GM18505 (cell line): ENCODE data around the gene RPS15A.

Experiments
- ATAC-seq: cut with Tn5 transposase; IDR thresholded peaks from one replicate; pipeline ENCODE4 v1.9.1; 2021; ENCODE audit not compliant: unreplicated experiment
- POLR2A ChIP-seq: IDR thresholded peaks from 4 replicates; pipeline ENCODE4 v1.6.1; 2011; ENCODE audit warnings: borderline replicate concordance; ENCODE audit not compliant: insufficient read depth, insufficient read length; ENCODE audit errors: extremely low read depth

RPS15A gene

GRCh38 chr16:18789850-18790706, at the start of gene RPS15A:
RPS15A (minus strand) TSS chr16:18790334; CDS start chr16:18789113, 1,221 bp downstream.
- peak; percentile 98 for TF ChIP-seq POLR2A
- peak; percentile 84 for ATAC-seq

- TF ChIP-seq POLR2A: no peak
- no peak for ATAC-seq
Measured at GRCh38 chr16:18839555-18839954, 49.4 kb upstream of the RPS15A start.

GRCh38 chr16:18836702-18837101, 46.6 kb upstream of the RPS15A start:
- ATAC-seq: no peak
- no peak for TF ChIP-seq POLR2A

- ATAC-seq: no peak
- no peak for TF ChIP-seq POLR2A
Measured at GRCh38 chr16:18834864-18835263, 44.7 kb upstream of the RPS15A start.

- no peak for TF ChIP-seq POLR2A
- ATAC-seq: no peak
Measured at GRCh38 chr16:18833707-18834505, 43.8 kb upstream of the RPS15A start.

DNA sequence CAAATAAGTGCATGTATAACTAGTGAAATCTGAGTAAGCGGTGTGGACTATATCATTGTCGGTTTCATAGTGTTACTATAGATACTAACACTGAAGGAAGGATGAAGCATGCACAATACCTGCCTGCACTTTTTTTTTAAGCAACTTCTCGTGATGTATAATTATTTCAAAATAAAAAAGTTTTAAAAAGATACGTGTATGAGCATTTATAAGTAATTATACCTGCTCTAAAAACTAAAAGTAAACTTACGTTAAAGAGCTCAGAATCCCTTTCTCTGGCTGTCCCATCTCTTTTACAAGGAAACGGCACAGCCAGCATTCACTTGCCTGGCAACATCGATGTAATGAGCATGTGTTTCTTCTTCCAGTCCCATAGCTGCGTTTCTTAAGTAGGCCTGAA, 42.5 kb upstream of the RPS15A start:
- no peak for TF ChIP-seq POLR2A
- ATAC-seq: no peak

- no peak for TF ChIP-seq POLR2A
- no peak for ATAC-seq
Measured at GRCh38 chr16:18832006-18832405, 41.9 kb upstream of the RPS15A start.

GRCh38 chr16:18829251-18829650, 39.1 kb upstream of the RPS15A start:
- no peak for ATAC-seq
- no peak for TF ChIP-seq POLR2A

DNA sequence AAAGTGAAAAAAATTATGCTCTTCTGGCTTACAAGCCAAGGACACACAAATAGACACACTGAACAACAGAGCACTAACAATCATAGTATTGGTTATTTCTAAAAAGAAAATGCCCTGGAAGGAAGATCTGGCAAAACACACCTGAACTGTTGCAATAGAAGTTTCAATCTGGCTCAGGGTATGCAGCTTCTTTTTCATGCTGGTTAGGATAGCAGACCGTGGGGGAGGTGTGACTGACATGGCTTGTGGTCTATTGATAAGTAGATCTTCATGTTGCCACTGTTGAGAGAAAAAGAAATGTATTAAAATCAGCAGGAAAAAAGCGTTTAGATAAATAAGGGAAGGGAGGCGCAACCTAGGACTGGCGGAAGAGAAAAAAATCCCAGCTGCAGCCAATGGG, 37.8 kb upstream of the RPS15A start:
- no peak for TF ChIP-seq POLR2A
- ATAC-seq: no peak

GRCh38 chr16:18816286-18816685, 26.2 kb upstream of the RPS15A start:
- TF ChIP-seq POLR2A: no peak
- no peak for ATAC-seq

GRCh38 chr16:18811925-18812324, 21.8 kb upstream of the RPS15A start:
- no peak for TF ChIP-seq POLR2A

GRCh38 chr16:18809165-18809564, 19.0 kb upstream of the RPS15A start:
- no peak for ATAC-seq
- TF ChIP-seq POLR2A: no peak

More at GRCh38 chr16:18811925-18812324, 21.8 kb upstream of the RPS15A start:
- ATAC-seq: no peak

DNA sequence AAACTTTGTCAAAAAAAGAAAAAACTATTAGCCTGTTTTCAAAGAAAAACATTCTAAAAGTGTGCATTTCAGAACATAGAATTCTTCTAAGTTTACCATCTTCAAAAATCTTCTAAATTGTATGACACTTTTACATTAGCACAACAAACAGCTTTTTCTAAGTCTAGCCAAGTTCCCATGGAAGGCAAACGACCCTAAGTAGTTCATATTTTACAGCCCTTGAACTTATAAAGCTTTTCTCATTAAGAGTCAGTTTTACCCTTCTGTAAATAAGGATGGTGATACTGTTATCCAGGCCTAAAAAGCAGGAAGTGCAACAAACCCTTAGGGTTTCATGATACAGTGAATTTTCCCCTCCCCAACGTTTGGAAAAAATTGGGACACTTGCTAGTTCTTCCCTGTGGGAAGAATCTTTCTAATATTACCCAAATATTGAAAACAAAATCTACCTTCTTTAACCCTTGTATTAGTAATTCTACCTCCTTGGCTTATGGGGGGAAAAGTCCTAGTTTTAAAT, 15.2 kb upstream of the RPS15A start:
- ATAC-seq: no peak
- no peak for TF ChIP-seq POLR2A
